ENCODE results near the gene ELOVL4.

Gene ELOVL4

GRCh38 chr6:79947191-79948186 is at the start of gene ELOVL4:
Gene ELOVL4 (minus strand): TSS chr6:79947553. CDS start chr6:79947279, 274 bp downstream.
- DNase-seq: peak; percentile 91

- DNase-seq: no peak
Observed at GRCh38 chr6:79993911-79994309, 46.6 kb upstream of the ELOVL4 start.

- DNase-seq: no peak
Observed at GRCh38 chr6:79993012-79993910, 45.9 kb upstream of the ELOVL4 start.

- no peak for DNase-seq
Observed at GRCh38 chr6:79989641-79990040, 42.3 kb upstream of the ELOVL4 start.

GRCh38 chr6:79985128-79985527 is 37.8 kb upstream of the ELOVL4 start:
- DNase-seq: no peak

GRCh38 chr6:79984261-79984660 is 36.9 kb upstream of the ELOVL4 start:
- DNase-seq: no peak

GRCh38 chr6:79981652-79982051 is 34.3 kb upstream of the ELOVL4 start:
- no peak for DNase-seq

GRCh38 chr6:79971193-79971592 is 23.8 kb upstream of the ELOVL4 start:
- no peak for DNase-seq

GRCh38 chr6:79969784-79970183 is 22.4 kb upstream of the ELOVL4 start:
- DNase-seq: no peak

- no peak for DNase-seq
Observed at GRCh38 chr6:79967178-79967577, 19.8 kb upstream of the ELOVL4 start.

GRCh38 chr6:79964607-79965081 is 17.3 kb upstream of the ELOVL4 start:
- DNase-seq: no peak

- DNase-seq: no peak
Observed at GRCh38 chr6:79954849-79955248, 7.5 kb upstream of the ELOVL4 start.

GRCh38 chr6:79949233-79949632 is 1.9 kb upstream of the ELOVL4 start:
- peak; percentile 13 for DNase-seq

- peak; percentile 46 for DNase-seq
Observed at GRCh38 chr6:79946272-79947190, 822 bp downstream of the ELOVL4 start.

- DNase-seq: no peak
Observed at GRCh38 chr6:79943133-79943532, 4.2 kb downstream of the ELOVL4 start.

- no peak for DNase-seq
Observed at GRCh38 chr6:79941489-79942151, 5.7 kb downstream of the ELOVL4 start.

GRCh38 chr6:79928478-79928998 is 18.8 kb downstream of the ELOVL4 start:
- no peak for DNase-seq

GRCh38 chr6:79927758-79928157 is 19.6 kb downstream of the ELOVL4 start:
- no peak for DNase-seq

GRCh38 chr6:79923270-79923669 is 24.1 kb downstream of the ELOVL4 start:
- no peak for DNase-seq

- DNase-seq: no peak
Observed at GRCh38 chr6:79922018-79922417, 25.3 kb downstream of the ELOVL4 start.

GRCh38 chr6:79913369-79913768 is 34.0 kb downstream of the ELOVL4 start:
- peak; percentile 76 for DNase-seq

Data from NCI-H2171 (cell line).